ENCODE data around the gene LRG1. TPM values are rescaled to one million over a fixed set of nuclear protein-coding genes. Genes with fewer than 3 reads are reported as not detected.

Gene LRG1
- total and polyA plus RNA-seq, 2 experiments from 2014 or later: 6.3 to 9.8 TPM

- no peak for TF ChIP-seq EZH2 (IDR thresholded peaks at IDR 0.05; ENCODE audit: borderline replicate concordance)
- TF ChIP-seq, protein P1, sequence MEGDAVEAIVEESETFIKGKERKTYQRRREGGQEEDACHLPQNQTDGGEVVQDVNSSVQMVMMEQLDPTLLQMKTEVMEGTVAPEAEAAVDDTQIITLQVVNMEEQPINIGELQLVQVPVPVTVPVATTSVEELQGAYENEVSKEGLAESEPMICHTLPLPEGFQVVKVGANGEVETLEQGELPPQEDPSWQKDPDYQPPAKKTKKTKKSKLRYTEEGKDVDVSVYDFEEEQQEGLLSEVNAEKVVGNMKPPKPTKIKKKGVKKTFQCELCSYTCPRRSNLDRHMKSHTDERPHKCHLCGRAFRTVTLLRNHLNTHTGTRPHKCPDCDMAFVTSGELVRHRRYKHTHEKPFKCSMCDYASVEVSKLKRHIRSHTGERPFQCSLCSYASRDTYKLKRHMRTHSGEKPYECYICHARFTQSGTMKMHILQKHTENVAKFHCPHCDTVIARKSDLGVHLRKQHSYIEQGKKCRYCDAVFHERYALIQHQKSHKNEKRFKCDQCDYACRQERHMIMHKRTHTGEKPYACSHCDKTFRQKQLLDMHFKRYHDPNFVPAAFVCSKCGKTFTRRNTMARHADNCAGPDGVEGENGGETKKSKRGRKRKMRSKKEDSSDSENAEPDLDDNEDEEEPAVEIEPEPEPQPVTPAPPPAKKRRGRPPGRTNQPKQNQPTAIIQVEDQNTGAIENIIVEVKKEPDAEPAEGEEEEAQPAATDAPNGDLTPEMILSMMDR (IDR thresholded peaks at IDR 0.05; ENCODE audit: poor library complexity): no peak
- no peak for TF ChIP-seq EZH2phosphoT487 (IDR thresholded peaks at IDR 0.05; ENCODE audit: low read depth, severe bottlenecking, unreplicated experiment)
- H3K27ac ChIP-seq: no peak overlapping the region
- H3K9me3 ChIP-seq (ENCODE audit: low read depth): no peaks in the 10 kb centered on the region
- no peak overlapping the region for H2AFZ ChIP-seq
- no peak overlapping the region for H3K4me3 ChIP-seq
- no peaks in the 10 kb centered on the region for H3K79me2 ChIP-seq
- H3K27me3 ChIP-seq: no peaks in the 10 kb centered on the region
- H3K4me1 ChIP-seq (ENCODE audit: insufficient read depth): no peaks in the 10 kb centered on the region
- 84% methylated on average over 27 of the region's 27 CpGs for WGBS (ENCODE audit: low lambda C conversion rate, missing lambda C conversion rate)
- H3K36me3 ChIP-seq (replicated peaks; ENCODE audit: insufficient read depth, low read depth): no peaks in the 10 kb centered on the region
- no peak overlapping the region for H3K4me2 ChIP-seq
- H4K20me1 ChIP-seq (ENCODE audit: insufficient read depth, poor library complexity, severe bottlenecking): no peaks in the 10 kb centered on the region
- no peaks in the 10 kb centered on the region for H3K9me2 ChIP-seq (replicated peaks; ENCODE audit: insufficient read depth)
- peak; percentile 2 for DNase-seq (ENCODE audit: low spot score)
These were observed 1.8 kb downstream of the LRG1 start for GRCh38 chr19:4537953-4538600.

GRCh38 chr19:4536798-4537197, 3.0 kb downstream of the LRG1 start:
- no peaks in the 10 kb centered on the region for H3K4me1 ChIP-seq (ENCODE audit: insufficient read depth)
- no peak overlapping the region for H3K27ac ChIP-seq
- no peaks in the 10 kb centered on the region for H3K9me3 ChIP-seq (ENCODE audit: low read depth)
- no peaks in the 10 kb centered on the region for H3K9me2 ChIP-seq (replicated peaks; ENCODE audit: insufficient read depth)
- H3K79me2 ChIP-seq: no peaks in the 10 kb centered on the region
- H3K4me3 ChIP-seq: no peak overlapping the region
- no peak overlapping the region for H2AFZ ChIP-seq
- no peaks in the 10 kb centered on the region for H3K36me3 ChIP-seq (replicated peaks; ENCODE audit: insufficient read depth, low read depth)
- TF ChIP-seq, protein P1 (IDR thresholded peaks at IDR 0.05; ENCODE audit: poor library complexity): no peak
- TF ChIP-seq EZH2phosphoT487 (IDR thresholded peaks at IDR 0.05; ENCODE audit: low read depth, severe bottlenecking, unreplicated experiment) (no peak), EZH2 (IDR thresholded peaks at IDR 0.05; ENCODE audit: borderline replicate concordance) (no peak)
- no peak for DNase-seq (ENCODE audit: low spot score)
- WGBS (ENCODE audit: low lambda C conversion rate, missing lambda C conversion rate): 74% methylated on average over 5 of the region's 5 CpGs
- no peaks in the 10 kb centered on the region for H3K27me3 ChIP-seq
- H4K20me1 ChIP-seq (ENCODE audit: insufficient read depth, poor library complexity, severe bottlenecking): no peaks in the 10 kb centered on the region
- no peak overlapping the region for H3K4me2 ChIP-seq

DNA sequence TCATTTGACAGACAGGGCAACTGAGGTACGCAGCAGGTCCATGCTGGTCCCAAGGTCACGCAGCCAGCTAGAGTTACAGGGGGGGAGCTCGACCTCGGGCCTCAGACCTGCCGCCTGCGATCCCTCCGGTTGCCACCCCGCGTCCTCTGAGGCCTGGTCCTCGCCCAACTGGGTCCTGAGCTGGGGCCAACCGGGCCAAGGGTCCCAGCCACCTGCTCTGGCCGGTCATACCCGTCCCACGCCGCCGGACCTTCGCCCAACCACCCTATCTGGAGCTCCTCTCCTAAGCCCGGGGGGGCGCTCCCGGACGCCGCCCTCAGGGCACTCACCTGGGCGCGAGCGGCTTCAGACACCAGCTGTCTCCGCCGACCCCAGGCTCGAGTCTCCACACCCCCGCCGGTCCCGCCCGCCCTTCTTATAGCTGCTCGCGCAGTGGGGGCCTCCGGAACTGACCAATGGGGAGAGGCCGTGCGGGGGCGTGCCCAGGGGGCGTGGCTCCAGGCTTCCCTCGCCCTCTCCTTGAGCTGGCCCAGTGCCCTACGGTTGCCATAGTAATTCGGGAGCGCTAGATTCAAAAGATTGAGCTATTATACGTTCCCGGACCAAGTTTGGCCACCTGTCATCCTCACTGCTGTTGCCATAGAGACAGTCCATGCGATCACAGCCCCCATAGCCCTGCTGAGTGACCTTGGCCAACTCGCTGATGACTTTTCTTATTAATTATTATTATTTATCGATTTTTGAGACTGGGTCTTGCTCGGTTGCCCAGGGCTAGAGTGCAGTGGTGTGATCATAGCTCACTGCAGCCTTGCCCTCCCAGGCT, 4.8 kb downstream of the LRG1 start, which contains the start of gene PLIN5:
TSS of gene PLIN5 (minus strand) at position 389 of the 823 bp plus-strand sequence. CDS start 1,150 bp downstream, outside the sequence.
- Histone ChIP-seq H3K4me1 (ENCODE audit: insufficient read depth) (no peaks in the 10 kb centered on the region), H3K4me3 (no peak within 1 kb of the TSS)
- DNase-seq (ENCODE audit: low spot score): peak; percentile 85

More for the DNA sequence above, 4.8 kb downstream of the LRG1 start, which contains the start of gene PLIN5:
- Histone ChIP-seq H3K27me3 (no peaks in the 10 kb centered on the region), H2AFZ (no peak within 1 kb of the TSS), H3K79me2 (no peaks in the 10 kb centered on the region), H3K27ac (no peak within 1 kb of the TSS), H3K9me2 (replicated peaks; ENCODE audit: insufficient read depth) (no peaks in the 10 kb centered on the region), H4K20me1 (ENCODE audit: insufficient read depth, poor library complexity, severe bottlenecking) (no peaks in the 10 kb centered on the region), H3K4me2 (peak within 1 kb of the TSS; percentile 76), H3K9me3 (ENCODE audit: low read depth) (no peaks in the 10 kb centered on the region), H3K36me3 (replicated peaks; ENCODE audit: insufficient read depth, low read depth) (no peaks in the 10 kb centered on the region)
- TF ChIP-seq EZH2phosphoT487 (IDR thresholded peaks at IDR 0.05; ENCODE audit: low read depth, severe bottlenecking, unreplicated experiment) (no peak), EZH2 (IDR thresholded peaks at IDR 0.05; ENCODE audit: borderline replicate concordance) (no peak)
- TF ChIP-seq, protein P1 (IDR thresholded peaks at IDR 0.05; ENCODE audit: poor library complexity): no peak
- WGBS (ENCODE audit: low lambda C conversion rate, missing lambda C conversion rate): 19% methylated on average over 29 of the region's 49 CpGs

Measured in hepatocyte (in vitro differentiated cells).